Stimulated activated effector memory CD8-positive, alpha-beta T cell treated with anti-CD3 and anti-CD28 coated beads, Interleukin-12 subunit alpha, Interleukin-12 subunit beta, amount 100 ng/mL, for 72 hours (primary cell): ENCODE results near the gene SNX2.
"Not testable (repeated sequence)": the region's sequence is repeated elsewhere in the genome, so short reads cannot be mapped to it uniquely, and the experiment has no call there.

ENCODE experiments used
- ATAC-seq: fragments of 150-1000 bp; cut with Tn5 transposase; 2 replicates; pipeline ENCODE4 v1.10.0; 2021
- DNase-seq, 2 donors: peaks; one replicate each; pipeline ENCODE4 v3.0.0; 2021 to 2022; ENCODE audit warnings: low spot score in 2 of 2
- H3K27ac Mint-ChIP-seq: one replicate; pipeline ENCODE4 v1.8.0; 2022; ENCODE audit warnings: mild to moderate bottlenecking, mixed read lengths
- H3K36me3 Mint-ChIP-seq: one replicate; pipeline ENCODE4 v1.8.0; 2022; ENCODE audit warnings: mild to moderate bottlenecking, mixed read lengths
- H3K4me1 Mint-ChIP-seq: one replicate; pipeline ENCODE4 v1.8.0; 2022; ENCODE audit warnings: mixed read lengths
- H3K4me3 Mint-ChIP-seq: one replicate; pipeline ENCODE4 v1.8.0; 2022; ENCODE audit warnings: mild to moderate bottlenecking, mixed read lengths
- H3K9me3 Mint-ChIP-seq: one replicate; pipeline ENCODE4 v1.8.0; 2022; ENCODE audit warnings: mixed read lengths

SNX2 gene

GRCh38 chr5:122759241-122760070 is 15.4 kb upstream of the SNX2 start:
- H3K4me3 Mint-ChIP-seq, result no peak overlapping the region
- ATAC-seq (no peak), DNase-seq (no peak)
- H3K27ac Mint-ChIP-seq, result no peak overlapping the region
- H3K36me3 Mint-ChIP-seq, result no peaks in the 10 kb centered on the region
- H3K4me1 Mint-ChIP-seq, result peaks cover 9% of the 10 kb centered on the region
- H3K9me3 Mint-ChIP-seq, result no peaks in the 10 kb centered on the region

- H3K36me3 Mint-ChIP-seq, result no peaks in the 10 kb centered on the region
- no peak overlapping the region for H3K4me3 Mint-ChIP-seq
- peaks cover 9% of the 10 kb centered on the region for H3K4me1 Mint-ChIP-seq
- DNase-seq, result no peak
- peak overlapping the region; percentile 2 for H3K27ac Mint-ChIP-seq
- H3K9me3 Mint-ChIP-seq, result no peaks in the 10 kb centered on the region
- no peak for ATAC-seq
Measured at GRCh38 chr5:122760236-122760635, 14.6 kb upstream of the SNX2 start.

GRCh38 chr5:122761115-122761514 is 13.8 kb upstream of the SNX2 start:
- H3K4me1 Mint-ChIP-seq, result peaks cover 2% of the 10 kb centered on the region
- H3K36me3 Mint-ChIP-seq, result no peaks in the 10 kb centered on the region
- no peak for DNase-seq
- H3K4me3 Mint-ChIP-seq, result no peak overlapping the region
- no peak overlapping the region for H3K27ac Mint-ChIP-seq
- H3K9me3 Mint-ChIP-seq, result no peaks in the 10 kb centered on the region
- ATAC-seq, result no peak

- not testable (repeated sequence) for DNase-seq, H3K9me3 Mint-ChIP-seq, H3K4me3 Mint-ChIP-seq, H3K36me3 Mint-ChIP-seq, H3K4me1 Mint-ChIP-seq, H3K27ac Mint-ChIP-seq, ATAC-seq
Measured at GRCh38 chr5:122761896-122762295, 13.0 kb upstream of the SNX2 start.

- Mint-ChIP-seq H3K9me3 (no peaks in the 10 kb centered on the region), H3K4me1 (no peaks in the 10 kb centered on the region), H3K27ac (no peak overlapping the region), H3K4me3 (no peak overlapping the region), H3K36me3 (no peaks in the 10 kb centered on the region)
- no peak for ATAC-seq
- DNase-seq, result no peak
Measured at GRCh38 chr5:122766130-122766529, 8.8 kb upstream of the SNX2 start.

GRCh38 chr5:122770477-122770876 is 4.4 kb upstream of the SNX2 start:
- ATAC-seq, result no peak
- H3K27ac Mint-ChIP-seq, result no peak overlapping the region

GRCh38 chr5:122772446-122772845 is 2.4 kb upstream of the SNX2 start:
- no peak for ATAC-seq
- H3K4me1 Mint-ChIP-seq, result peaks cover 6% of the 10 kb centered on the region
- DNase-seq, result no peak
- H3K27ac Mint-ChIP-seq, result no peak overlapping the region
- no peak overlapping the region for H3K4me3 Mint-ChIP-seq
- no peaks in the 10 kb centered on the region for H3K9me3 Mint-ChIP-seq
- H3K36me3 Mint-ChIP-seq, result peaks cover 7% of the 10 kb centered on the region

More at GRCh38 chr5:122770477-122770876, 4.4 kb upstream of the SNX2 start:
- H3K4me1 Mint-ChIP-seq, result peaks cover 1% of the 10 kb centered on the region
- H3K4me3 Mint-ChIP-seq, result no peak overlapping the region
- DNase-seq, result no peak
- no peaks in the 10 kb centered on the region for H3K9me3 Mint-ChIP-seq
- peaks cover 4% of the 10 kb centered on the region for H3K36me3 Mint-ChIP-seq

- H3K9me3 Mint-ChIP-seq, result no peaks in the 10 kb centered on the region
- peaks cover 7% of the 10 kb centered on the region for H3K36me3 Mint-ChIP-seq
- H3K27ac Mint-ChIP-seq, result no peak overlapping the region
- H3K4me1 Mint-ChIP-seq, result peaks cover 16% of the 10 kb centered on the region
- ATAC-seq, result no peak
- DNase-seq, result no peak
- peak overlapping the region; percentile 94 for H3K4me3 Mint-ChIP-seq
Measured at GRCh38 chr5:122773619-122774018, 1.3 kb upstream of the SNX2 start.

GRCh38 chr5:122774519-122774860 is 390 bp upstream of the SNX2 start:
- Mint-ChIP-seq H3K4me3 (peak overlapping the region; percentile 94), H3K36me3 (peaks cover 7% of the 10 kb centered on the region), H3K4me1 (peaks cover 23% of the 10 kb centered on the region), H3K27ac (peak overlapping the region; percentile 92), H3K9me3 (no peaks in the 10 kb centered on the region)
- DNase-seq (no peak), ATAC-seq (peak; percentile 52)

- ATAC-seq (no peak), DNase-seq (no peak)
- Mint-ChIP-seq H3K36me3 (peaks cover 7% of the 10 kb centered on the region), H3K9me3 (no peaks in the 10 kb centered on the region), H3K4me1 (peaks cover 35% of the 10 kb centered on the region), H3K27ac (peak overlapping the region; percentile 92), H3K4me3 (peak overlapping the region; percentile 94)
Measured at GRCh38 chr5:122775550-122776542, 966 bp downstream of the SNX2 start.

GRCh38 chr5:122778157-122778556 is 3.3 kb downstream of the SNX2 start:
- Mint-ChIP-seq H3K4me1 (peaks cover 35% of the 10 kb centered on the region), H3K27ac (no peak overlapping the region), H3K36me3 (peaks cover 7% of the 10 kb centered on the region), H3K4me3 (no peak overlapping the region), H3K9me3 (no peaks in the 10 kb centered on the region)
- no peak for ATAC-seq
- DNase-seq, result no peak

GRCh38 chr5:122779451-122779850 is 4.6 kb downstream of the SNX2 start:
- no peak overlapping the region for H3K27ac Mint-ChIP-seq
- no peak overlapping the region for H3K4me3 Mint-ChIP-seq
- DNase-seq, result no peak
- H3K9me3 Mint-ChIP-seq, result no peaks in the 10 kb centered on the region
- peaks cover 7% of the 10 kb centered on the region for H3K36me3 Mint-ChIP-seq
- ATAC-seq, result no peak
- peaks cover 35% of the 10 kb centered on the region for H3K4me1 Mint-ChIP-seq

GRCh38 chr5:122780296-122780695 is 5.4 kb downstream of the SNX2 start:
- H3K4me1 Mint-ChIP-seq, result peaks cover 35% of the 10 kb centered on the region
- H3K9me3 Mint-ChIP-seq, result peaks cover 4% of the 10 kb centered on the region
- no peak overlapping the region for H3K27ac Mint-ChIP-seq
- H3K36me3 Mint-ChIP-seq, result peaks cover 4% of the 10 kb centered on the region
- no peak for ATAC-seq
- H3K4me3 Mint-ChIP-seq, result no peak overlapping the region
- no peak for DNase-seq

- Mint-ChIP-seq H3K27ac (no peak overlapping the region), H3K4me3 (no peak overlapping the region), H3K9me3 (peaks cover 8% of the 10 kb centered on the region), H3K36me3 (no peaks in the 10 kb centered on the region), H3K4me1 (peaks cover 29% of the 10 kb centered on the region)
- ATAC-seq (no peak), DNase-seq (no peak)
Measured at GRCh38 chr5:122781465-122781864, 6.6 kb downstream of the SNX2 start.

- H3K4me1 Mint-ChIP-seq, result peaks cover 22% of the 10 kb centered on the region
- no peak for DNase-seq
- no peak overlapping the region for H3K4me3 Mint-ChIP-seq
- H3K27ac Mint-ChIP-seq, result no peak overlapping the region
- H3K36me3 Mint-ChIP-seq, result peaks cover 5% of the 10 kb centered on the region
- ATAC-seq, result no peak
- H3K9me3 Mint-ChIP-seq, result peaks cover 8% of the 10 kb centered on the region
Measured at GRCh38 chr5:122785294-122785693, 10.4 kb downstream of the SNX2 start.
